ENCODE data around the gene NDUFS4.

- no peak for TF ChIP-seq CTCF (conservative IDR thresholded peaks at IDR 0.05)
- TF ChIP-seq ZFX (IDR thresholded peaks at IDR 0.05) = no peak
Observed at GRCh38 chr5:53552561-53552960, 7.9 kb upstream of the NDUFS4 start.
